GM19035 (cell line): ENCODE measurements around the gene THOC1.

Experiments used
- ATAC-seq: cut with Tn5 transposase; IDR thresholded peaks from one replicate; pipeline ENCODE4 v1.9.1; 2021; ENCODE audit not compliant: unreplicated experiment

The THOC1 gene

DNA sequence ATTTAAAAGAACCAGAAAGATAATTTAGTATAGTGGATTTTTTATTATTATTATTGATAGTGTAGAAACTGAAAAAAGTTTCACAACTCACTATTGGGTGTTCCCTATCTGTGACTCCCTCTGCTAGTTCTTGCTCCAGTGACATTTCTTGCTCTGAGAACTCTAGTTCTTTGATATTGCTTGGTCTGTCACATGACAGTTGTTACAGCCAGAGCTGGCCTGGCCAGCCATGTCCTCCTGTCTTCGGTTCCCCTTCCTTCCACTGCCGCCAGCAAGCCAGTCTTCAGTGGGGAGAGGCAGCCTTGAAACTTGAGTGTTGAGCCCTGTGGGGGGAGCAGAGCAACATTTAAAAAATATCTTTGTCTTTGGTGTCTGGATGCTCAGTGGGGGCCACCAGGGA, 7.6 kb upstream of the THOC1 start:
- ATAC-seq = no peak

DNA sequence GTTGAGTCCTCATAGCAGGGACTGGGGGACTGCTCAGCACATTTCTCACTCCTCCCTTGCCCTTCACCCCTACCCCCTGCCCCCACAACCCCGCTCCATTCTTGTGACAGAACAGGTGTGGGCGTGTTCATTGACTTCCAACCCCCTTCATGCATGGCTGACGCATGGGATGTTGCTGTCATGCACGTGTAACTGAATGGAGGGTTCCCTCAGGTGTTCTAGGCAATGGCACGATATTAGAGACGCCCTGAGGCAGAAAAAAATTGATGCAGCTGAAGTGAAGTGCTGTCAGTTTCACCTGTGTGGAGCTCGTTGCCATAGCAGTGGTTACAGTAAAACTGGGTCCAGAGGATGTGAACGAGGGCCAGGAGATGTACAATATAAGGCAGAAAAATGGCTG, 6.5 kb upstream of the THOC1 start:
- no peak for ATAC-seq

DNA sequence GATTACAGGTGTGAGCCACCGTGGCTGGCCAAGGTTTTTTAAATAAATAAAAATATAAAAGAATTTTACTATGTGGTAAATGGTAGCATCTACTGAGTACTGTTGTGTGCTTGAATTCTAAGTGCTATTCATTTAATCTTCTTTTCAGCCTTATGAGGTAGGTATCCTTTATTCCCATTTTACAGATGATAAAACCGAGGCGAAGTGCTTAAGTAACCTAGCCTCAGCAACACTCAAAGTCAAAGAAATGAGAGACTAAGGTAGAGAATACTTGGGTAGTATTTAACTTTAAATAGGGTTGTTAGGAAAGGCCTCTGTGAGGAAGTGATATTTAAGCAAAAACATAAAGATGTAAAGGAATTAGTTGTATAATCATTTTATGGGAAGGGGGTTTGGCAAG, 5.7 kb upstream of the THOC1 start:
- no peak for ATAC-seq

DNA sequence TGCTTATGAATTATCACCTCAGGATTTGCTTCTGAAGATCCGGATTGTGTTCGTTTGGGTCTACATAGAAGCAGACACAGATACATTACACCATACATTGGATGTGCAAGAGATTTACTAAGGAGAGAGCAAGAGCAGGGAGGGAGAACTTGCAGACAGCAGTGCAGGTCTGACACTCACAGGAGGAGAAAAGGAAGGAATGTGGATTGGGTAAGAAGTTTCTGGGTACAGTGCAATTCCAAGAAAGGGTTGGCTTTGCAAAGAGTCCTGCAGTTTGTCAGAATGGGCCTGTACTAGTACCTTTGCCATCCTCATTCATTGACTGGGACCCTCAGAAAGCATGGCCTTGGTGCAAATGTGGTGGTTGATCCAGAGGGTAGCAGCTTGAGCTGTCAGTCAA, 4.8 kb upstream of the THOC1 start:
- ATAC-seq = no peak

DNA sequence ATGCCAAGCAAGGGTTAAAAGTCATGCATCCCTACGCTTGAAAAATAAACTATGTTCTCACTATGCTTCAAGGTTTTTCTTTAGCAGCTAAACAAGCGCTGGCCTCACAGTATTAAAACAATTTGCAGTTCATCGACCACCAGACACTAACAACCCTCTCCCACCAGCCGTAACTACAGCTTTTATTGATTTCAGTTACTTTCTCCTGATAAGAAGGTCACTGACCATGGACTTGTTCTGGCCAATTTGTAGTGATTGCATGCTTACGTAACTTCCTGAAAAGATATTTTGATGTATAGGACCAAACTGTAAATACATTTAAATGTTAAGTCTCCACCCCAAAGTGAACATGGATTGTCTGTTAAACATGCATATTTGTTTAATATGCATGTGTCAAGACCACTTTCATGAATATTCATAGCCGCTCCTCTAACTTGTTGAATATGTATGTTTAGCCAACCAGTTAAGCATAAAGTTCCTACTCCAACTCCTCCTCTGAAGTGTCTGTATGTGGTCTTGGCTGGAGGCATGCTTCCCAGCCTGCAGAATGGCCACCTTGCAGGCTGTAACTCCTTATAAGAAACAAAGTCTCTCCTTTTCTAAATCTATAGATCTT, 1.7 kb upstream of the THOC1 start:
- ATAC-seq = no peak

DNA sequence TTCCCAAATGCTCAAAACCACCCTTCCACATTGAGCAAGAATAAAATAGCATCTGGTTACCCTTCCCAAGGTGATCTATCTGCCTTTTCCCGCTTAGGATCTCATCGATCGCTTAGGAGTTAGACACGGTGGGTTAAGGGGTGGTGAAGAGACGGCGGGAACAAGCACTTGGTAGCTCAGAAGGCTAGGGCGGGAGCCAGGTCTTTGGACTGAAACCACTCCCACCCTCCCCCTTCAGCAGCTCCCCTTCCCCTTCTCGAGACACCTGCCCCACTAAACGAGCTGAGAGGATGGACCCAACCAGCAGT, 513 bp downstream of the THOC1 start:
- ATAC-seq = no peak

DNA sequence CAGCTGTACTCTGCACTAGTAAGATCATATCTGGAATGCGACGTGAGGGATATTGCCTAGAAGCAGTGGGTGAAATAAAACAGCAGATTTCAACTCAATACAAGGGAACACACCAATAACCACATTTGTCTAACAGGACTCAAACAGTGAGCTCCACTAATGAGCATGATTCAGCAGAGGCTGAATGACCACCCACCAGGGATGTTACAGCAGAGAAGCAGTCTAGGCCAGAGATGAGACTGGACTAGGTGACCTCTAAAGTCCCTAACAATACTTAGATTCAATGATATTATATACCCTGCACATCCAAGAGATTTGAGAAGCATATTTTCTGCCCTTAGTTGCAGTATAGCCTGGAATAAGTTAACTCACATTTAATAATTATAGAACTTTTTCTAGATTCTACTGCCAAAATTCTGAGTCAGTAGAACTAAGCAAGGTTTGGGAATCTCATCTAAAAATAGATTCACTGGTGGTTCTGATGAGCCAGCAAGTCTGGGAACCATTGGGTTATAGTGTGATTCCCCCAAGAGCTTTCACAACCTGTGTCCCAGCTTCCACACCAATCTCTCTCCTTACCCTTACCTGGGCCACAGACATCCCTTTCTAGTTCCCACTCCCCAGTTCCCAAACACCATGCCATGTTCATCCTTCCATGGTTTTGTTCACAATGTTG, 6.3 kb downstream of the THOC1 start:
- no peak for ATAC-seq

DNA sequence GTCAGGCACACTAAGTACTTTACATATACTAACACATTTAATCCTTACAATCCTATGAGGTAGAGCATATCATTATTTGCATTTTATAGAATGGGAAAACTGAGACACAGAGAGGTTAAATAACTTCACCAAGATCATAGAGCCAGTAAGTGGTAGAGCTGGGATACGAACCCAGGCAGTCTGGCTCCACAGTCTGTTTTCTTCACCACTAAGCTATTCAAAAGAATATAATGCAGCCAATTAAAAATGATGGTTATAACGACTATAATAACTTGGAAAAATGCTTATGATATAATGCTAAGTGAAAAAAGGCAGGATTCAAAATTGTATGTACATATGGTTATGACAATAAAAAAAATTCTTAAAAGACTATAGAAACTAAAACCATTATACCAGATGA, 7.3 kb downstream of the THOC1 start:
- no peak for ATAC-seq

DNA sequence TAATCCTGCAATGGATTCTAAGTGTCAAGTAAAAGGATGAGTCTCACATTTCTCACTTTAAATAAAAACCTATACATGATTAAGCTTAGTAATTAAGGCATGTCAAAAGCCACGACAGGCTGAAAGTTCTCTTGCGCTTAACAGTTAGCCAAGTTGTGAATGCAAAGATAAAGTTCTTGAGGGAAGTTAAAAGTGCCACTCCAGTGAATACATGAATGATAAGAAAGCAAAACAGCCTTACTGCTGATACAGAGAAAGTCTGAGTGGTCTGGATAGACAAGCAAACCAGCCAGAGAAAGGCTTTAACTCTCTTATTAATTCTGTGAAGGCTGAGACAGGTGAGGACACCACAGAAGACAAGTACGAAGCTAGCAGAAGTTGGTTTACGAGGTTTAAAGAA, 12.7 kb downstream of the THOC1 start:
- no peak for ATAC-seq

DNA sequence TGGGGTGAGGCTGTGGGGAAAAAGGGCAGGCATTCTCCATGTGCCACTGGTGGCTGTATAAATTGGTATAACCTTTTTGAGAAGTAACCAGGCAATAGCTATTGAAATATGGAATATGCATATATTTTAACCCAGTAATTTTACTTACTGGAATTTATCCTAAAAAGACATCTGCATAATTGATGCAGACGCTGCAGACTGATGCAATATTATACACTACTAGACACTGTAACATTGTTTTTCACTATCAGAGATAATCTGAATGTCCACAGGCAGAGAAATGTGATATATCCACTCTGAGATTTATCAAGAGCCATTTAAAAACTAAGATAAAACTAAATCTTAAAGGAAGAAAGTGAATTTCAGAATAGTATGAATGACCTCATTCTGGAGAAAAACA, 14.7 kb downstream of the THOC1 start:
- ATAC-seq = no peak

DNA sequence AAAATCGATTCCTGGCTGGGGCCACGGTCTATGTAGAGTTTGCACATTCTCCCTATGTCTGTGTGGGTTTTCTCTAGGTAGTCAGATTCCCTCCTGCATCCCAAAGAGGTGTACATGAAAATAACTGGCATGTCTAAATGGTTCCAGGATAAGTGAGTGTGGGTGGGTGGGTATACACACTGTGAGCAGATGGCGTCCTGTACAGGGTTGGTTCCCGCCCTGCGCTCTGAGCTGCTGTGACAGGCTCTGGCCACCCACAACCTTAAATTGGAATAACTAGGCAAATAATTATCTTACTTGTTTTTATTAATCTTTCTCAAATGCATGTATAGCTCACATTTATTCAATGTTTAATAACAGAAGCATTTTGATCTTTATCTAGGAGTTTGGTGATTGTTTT, 16.3 kb downstream of the THOC1 start:
- ATAC-seq = no peak

DNA sequence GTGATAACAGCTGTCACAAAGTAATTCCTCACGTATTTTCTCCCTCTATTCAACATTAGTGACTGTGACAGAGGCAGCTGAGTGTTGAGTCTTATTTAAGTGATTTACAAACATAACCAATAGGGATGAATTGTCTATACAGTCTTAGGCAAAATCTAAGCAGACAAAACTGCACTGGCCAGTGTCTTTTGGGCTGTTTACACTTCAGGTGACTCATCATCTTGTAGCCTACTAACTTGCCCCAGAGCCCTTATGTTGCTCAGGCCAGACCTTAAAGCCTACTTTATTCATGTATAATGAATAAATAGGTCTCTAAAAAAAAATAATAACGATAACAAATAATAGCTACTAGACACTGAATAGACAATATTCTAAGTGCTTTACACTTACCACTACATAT, 17.2 kb downstream of the THOC1 start:
- ATAC-seq = no peak

DNA sequence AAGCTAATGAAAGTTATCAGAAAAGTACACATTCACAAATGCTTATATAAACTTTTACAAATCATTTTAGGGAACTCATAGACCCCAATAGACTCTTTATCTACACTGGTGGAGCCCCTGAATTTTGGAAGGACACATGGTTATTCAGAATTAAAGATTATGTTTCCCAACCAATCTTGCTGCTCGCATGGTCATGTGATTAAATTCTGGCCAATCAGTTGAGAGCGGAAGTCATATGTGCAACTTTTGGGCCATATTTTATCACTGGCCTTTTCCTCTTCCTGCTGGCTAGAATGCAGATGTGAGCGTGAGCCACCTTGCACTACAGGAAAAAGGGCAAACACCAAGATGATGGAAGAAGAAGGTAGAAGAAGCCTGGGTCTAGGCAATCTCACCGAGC, 19.8 kb downstream of the THOC1 start:
- no peak for ATAC-seq

DNA sequence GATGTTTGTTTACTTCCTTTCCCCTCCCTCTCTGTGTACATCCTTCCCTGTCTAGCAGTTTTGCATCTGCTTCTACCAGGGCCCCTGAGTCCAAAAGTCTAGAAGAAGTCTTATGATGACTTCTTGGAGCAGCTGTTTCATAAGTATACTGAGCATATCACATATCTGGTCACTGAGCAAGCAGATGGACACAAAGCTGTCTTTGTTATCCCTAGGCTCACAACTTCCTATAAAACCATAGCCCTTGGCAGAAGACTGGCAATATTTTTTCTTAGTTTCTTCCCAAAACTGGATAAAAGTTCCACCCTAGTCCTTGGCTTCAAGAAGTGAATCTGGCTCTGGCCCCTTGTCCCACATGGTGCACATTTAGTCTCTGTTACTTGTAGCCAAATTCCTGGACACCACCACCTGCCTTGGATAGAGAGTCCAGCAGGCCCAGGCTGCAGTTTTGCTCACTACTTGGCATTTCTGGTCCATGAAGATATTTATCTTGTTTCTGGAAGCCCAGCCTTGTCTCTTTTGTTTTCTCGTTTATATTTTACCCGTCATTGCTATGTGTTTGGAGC, 22.5 kb downstream of the THOC1 start:
- ATAC-seq = no peak

DNA sequence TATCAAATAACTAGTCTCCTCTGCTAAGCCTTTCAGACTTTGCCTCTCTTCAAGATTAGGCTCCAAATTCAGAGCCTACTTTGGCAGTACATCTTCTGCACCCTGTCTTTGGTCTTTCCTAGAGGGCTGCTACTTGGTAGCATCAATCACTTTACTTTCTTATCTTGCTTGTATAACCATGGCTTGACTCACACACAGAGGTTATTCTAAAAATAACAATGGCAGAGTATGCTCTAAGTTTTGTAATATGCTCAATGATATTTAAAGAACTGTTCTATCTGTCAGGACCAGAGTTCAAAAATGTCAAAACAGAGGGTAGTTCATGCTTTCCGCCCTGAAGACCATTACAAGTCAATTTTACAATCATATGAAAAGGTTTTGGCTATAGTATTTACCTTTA, 27.7 kb downstream of the THOC1 start:
- ATAC-seq = no peak

DNA sequence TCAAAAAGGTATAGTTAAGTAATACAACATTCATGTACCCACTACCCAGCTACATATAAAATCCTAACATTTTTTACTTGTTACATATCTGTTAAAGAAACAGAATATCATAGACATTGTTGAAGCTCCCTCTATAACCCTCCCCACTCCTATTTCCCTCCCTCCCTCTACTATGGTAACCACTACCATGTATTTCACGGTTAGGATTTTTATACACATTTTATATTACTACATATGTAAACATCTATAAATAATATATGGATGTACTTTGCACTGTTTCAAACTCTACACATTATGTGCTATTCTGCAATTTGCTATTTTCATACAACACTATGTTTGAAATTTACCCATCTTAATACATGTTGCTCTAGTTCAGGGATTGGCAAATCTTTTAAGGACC, 36.3 kb downstream of the THOC1 start:
- ATAC-seq = no peak

DNA sequence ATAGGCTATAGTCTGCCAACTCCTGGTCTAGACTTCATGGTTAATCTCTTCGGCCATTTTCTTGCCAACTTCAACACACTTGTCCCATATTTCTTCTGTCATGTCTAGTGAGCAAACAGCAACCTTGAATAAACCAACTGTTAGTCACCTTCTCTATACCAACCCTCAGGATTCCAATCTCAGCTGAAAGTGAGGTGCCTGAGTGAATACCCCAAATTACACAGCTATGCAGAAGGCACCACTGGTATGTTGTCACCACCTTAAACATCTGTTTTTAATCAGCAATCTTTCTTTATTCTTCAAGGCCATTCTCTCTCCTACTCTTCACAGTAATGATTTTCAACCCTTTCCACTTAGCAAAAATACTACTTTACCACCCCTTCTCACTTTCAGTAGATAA, 39.3 kb downstream of the THOC1 start:
- no peak for ATAC-seq

DNA sequence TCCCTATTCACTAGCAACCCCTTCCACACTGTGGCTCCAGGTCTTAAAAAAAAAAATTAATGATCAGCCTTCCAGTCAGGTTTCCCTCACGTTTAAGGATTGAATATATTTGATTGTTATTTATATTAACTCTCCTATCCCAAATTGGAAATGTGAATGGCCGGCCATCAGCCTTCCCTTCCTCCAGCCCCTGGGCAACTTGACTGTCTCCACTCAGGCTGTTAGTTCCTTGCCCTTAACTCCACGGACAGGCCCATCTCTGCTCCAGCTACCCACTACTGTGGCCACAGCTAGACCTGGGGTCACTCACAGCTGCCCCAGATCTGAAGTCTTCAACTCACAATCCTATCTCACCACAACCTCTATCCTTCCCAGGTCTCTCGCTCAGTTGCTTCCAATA, 39.9 kb downstream of the THOC1 start:
- ATAC-seq = no peak

DNA sequence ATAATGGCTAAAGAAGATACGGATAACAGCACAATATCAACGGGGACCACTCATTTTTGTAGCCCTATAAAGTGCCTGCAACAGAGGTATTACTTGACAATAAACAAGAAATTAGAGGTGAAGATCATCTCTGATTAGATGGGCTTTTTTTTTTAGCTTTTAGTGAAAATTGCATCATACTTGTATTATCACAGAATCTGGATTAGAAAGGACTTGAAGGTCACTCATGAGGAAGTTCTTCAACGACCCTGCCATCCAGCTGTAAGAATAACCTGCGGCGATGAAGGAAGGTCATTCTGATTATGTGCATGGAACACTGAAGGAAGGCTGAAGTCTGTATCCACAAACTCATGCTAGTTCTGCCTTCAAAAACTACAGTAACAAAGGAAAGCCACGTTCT, 40.5 kb downstream of the THOC1 start:
- no peak for ATAC-seq

DNA sequence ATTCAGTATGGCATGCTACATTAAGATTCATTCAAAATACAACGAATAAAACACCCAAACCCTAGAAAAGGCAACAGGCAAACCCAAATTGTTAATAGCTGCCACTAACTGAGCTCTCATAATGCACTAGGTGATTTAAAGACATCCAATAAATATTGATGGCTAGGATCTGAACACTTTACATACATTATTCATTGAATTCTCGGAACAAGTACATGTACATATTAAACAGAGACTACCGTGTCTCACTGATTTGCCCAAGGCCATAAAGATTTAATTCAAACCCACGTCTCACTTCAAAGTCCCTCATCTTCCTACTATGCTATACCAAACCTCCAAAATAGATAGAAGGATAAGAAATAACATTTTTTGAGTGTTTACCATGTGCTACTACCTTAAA, 42.1 kb downstream of the THOC1 start:
- ATAC-seq = no peak

DNA sequence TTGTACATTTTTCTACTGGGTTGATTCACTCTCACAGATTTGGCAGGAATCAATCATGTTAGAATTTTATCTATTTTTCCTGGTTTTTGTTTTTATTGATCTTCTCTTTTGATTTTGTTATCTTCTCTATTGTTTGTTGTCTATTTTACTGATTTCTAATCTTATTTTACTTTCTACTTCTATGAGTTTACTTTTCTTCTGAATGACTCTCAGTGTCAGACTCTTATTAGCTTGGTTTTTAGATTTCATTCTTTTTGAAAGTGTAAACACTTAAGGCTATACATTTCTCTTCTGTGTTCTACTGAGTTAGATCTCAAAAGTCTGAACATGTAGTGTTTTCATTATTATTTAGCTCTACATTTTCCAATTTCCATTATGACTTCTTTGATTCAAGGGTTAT, 47.1 kb downstream of the THOC1 start:
- no peak for ATAC-seq

DNA sequence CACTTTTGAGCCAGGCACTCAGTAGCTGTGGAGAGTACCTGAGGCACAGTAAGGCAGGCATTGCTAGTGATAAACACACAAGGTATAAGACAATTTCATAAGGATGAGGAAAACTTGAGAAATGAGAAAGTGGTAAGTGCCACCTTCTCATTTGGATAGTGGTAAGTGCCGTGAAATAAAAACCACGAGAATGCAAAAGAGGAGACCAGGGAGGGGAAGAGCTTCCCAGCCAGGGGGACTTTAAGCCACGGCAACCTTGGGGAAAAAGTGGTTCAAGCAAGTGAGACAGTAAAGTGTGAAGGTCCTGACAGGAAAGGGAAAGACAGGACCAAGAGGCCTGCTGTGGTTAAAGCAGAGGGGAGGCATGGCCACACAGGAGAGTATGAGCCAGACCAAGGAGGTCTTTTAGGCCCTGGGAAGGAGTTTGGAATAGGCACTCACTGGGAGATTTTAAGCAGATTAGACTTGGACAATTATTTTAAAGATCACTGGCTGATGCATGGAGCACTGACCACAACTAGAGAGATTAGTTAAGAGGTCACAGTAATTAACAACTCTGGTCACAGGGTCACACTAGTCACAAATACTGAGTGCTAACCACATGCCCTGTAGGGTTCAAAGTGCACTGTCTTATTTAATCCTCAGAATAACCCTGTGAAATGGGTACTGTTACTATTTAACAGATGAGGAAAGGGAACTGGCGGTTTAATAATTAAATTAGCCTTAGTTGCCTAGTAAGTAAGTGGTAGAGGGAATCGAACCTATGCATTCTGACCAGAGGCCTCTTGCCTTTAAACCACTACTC, 50.1 kb downstream of the THOC1 start:
- no peak for ATAC-seq
